IMR-90 (cell line): ENCODE measurements around the gene PIK3C3. TPM values are rescaled to one million over a fixed set of nuclear protein-coding genes. Genes with fewer than 3 reads are reported as not detected.

ENCODE experiments used
- ATAC-seq: fragments of 200-7000 bp; cut with Tn5 transposase; 2 replicates; pipeline ENCODE4 v1.9.1; 2020; ENCODE audit warnings: low read depth, mild to moderate bottlenecking, moderate library complexity
- BruUV-seq: library from RNA; stranded (reverse); fragments of 400-500 nt; replicated peaks from 2 replicates; lab custom pipeline; 2021; lab: Mats Ljungman, UMichigan
- CTCF ChIA-PET: fragments of 300-600 bp; formaldehyde crosslinking; extraction: SDS; loops from one replicate; lab custom pipeline; 2021; ENCODE audit warnings: antibody characterized with exemption; lab: Yijun Ruan, JAX
- POLR2A ChIA-PET: fragments of 300-600 bp; sonication (Branson Sonifier 250); formaldehyde crosslinking; loops from one replicate; lab custom pipeline; 2022; ENCODE audit warnings: antibody characterized with exemption; ENCODE audit not compliant: unreplicated experiment; lab: Charles Lee
- DNase-seq: peaks from one replicate; pipeline ENCODE4 v3.0.0; 2013
- H2AFZ ChIP-seq: replicated peaks from 2 replicates; pipeline ENCODE3; 2013; ENCODE audit warnings: low read length, mild to moderate bottlenecking; ENCODE audit not compliant: poor library complexity
- H2AK5ac ChIP-seq: 2 replicates; pipeline ENCODE4 v1.6.1; 2013; ENCODE audit warnings: low read depth, low read length, inconsistent platforms
- H2AK9ac ChIP-seq: replicated peaks from 2 replicates; pipeline ENCODE3; 2013; ENCODE audit warnings: mild to moderate bottlenecking, low read depth, low read length, moderate library complexity; ENCODE audit not compliant: poor library complexity
- H2BK120ac ChIP-seq: 2 replicates; pipeline ENCODE4 v1.6.1; 2013; ENCODE audit warnings: low read depth, low read length, inconsistent platforms
- H2BK15ac ChIP-seq: 3 replicates; pipeline ENCODE4 v1.6.1; 2013; ENCODE audit warnings: low read depth, low read length, inconsistent platforms
- H2BK20ac ChIP-seq: 2 replicates; pipeline ENCODE4 v1.6.1; 2013; ENCODE audit warnings: low read depth, mild to moderate bottlenecking, inconsistent platforms, low read length, moderate library complexity
- H2BK5ac ChIP-seq: 2 replicates; pipeline ENCODE4 v1.6.1; 2013; ENCODE audit warnings: mild to moderate bottlenecking, low read depth, low read length, inconsistent platforms; ENCODE audit not compliant: poor library complexity, severe bottlenecking
- H3K14ac ChIP-seq: replicated peaks from 2 replicates; pipeline ENCODE4 v1.6.1; 2013; ENCODE audit warnings: low read depth, low read length, inconsistent platforms
- H3K18ac ChIP-seq: 2 replicates; pipeline ENCODE4 v1.6.1; 2013; ENCODE audit warnings: low read depth, low read length, control low read depth
- H3K23ac ChIP-seq: 2 replicates; pipeline ENCODE4 v1.6.1; 2013; ENCODE audit warnings: low read depth, low read length, inconsistent platforms
- H3K27ac ChIP-seq: 2 replicates; pipeline ENCODE4 v1.5.1; 2013; ENCODE audit warnings: mild to moderate bottlenecking, control low read depth, low read length; ENCODE audit not compliant: insufficient read depth
- H3K27me3 ChIP-seq: 2 replicates; pipeline ENCODE4 v1.6.1; 2013; ENCODE audit warnings: low read length; ENCODE audit not compliant: control insufficient read depth, insufficient read depth
- H3K36me3 ChIP-seq: 2 replicates; pipeline ENCODE4 v1.6.1; 2013; ENCODE audit warnings: low read length, mixed read lengths; ENCODE audit not compliant: control insufficient read depth, insufficient read depth
- H3K4ac ChIP-seq: 2 replicates; pipeline ENCODE4 v1.6.1; 2013; ENCODE audit warnings: low read depth, low read length, inconsistent platforms
- H3K4me1 ChIP-seq: 2 replicates; pipeline ENCODE4 v1.6.1; 2013; ENCODE audit warnings: low read length, mixed read lengths; ENCODE audit not compliant: control insufficient read depth, insufficient read depth
- H3K4me2 ChIP-seq: 2 replicates; pipeline ENCODE4 v1.6.1; 2013; ENCODE audit warnings: low read depth, mild to moderate bottlenecking, control low read depth, low read length, moderate library complexity
- H3K4me3 ChIP-seq: 2 replicates; pipeline ENCODE4 v1.5.1; 2013; ENCODE audit warnings: low read depth, mild to moderate bottlenecking, control low read depth, low read length, moderate library complexity; ENCODE audit not compliant: insufficient read depth
- H3K56ac ChIP-seq: 2 replicates; pipeline ENCODE4 v1.6.1; 2013; ENCODE audit warnings: low read length, inconsistent platforms; ENCODE audit not compliant: insufficient read depth; ENCODE audit errors: extremely low read depth
- H3K79me1 ChIP-seq, 2 experiments: 2 replicates each; pipeline ENCODE4 v1.6.1; 2013; ENCODE audit warnings: low read length in 2 of 2, inconsistent platforms in 1 of 2, low read depth in 1 of 2
- H3K9ac ChIP-seq: 2 replicates; pipeline ENCODE4 v1.6.1; 2013; ENCODE audit warnings: low read depth, low read length, control low read depth
- H3K9me1 ChIP-seq: 2 replicates; pipeline ENCODE4 v1.6.1; 2013; ENCODE audit warnings: low read length, inconsistent platforms; ENCODE audit not compliant: insufficient read depth
- H3K9me3 ChIP-seq: 2 replicates; pipeline ENCODE4 v1.6.1; 2013; ENCODE audit warnings: low read length; ENCODE audit not compliant: control insufficient read depth, insufficient read depth
- H4K20me1 ChIP-seq: 2 replicates; pipeline ENCODE4 v1.6.1; 2013; ENCODE audit warnings: low read length, inconsistent platforms; ENCODE audit not compliant: insufficient read depth
- H4K5ac ChIP-seq: 2 replicates; pipeline ENCODE4 v1.6.1; 2013; ENCODE audit warnings: mild to moderate bottlenecking, low read depth, low read length, control low read depth
- H4K8ac ChIP-seq, 2 experiments: 2 replicates each; pipeline ENCODE4 v1.6.1; 2013; ENCODE audit warnings: low read depth in 2 of 2, low read length in 2 of 2, control low read depth in 1 of 2, inconsistent platforms in 1 of 2
- H4K91ac ChIP-seq: 2 replicates; pipeline ENCODE4 v1.6.1; 2013; ENCODE audit warnings: low read depth, low read length, inconsistent platforms; ENCODE audit not compliant: insufficient read depth
- BHLHE40 ChIP-seq: fragments of 150-350 bp; IDR thresholded peaks from 2 replicates; pipeline ENCODE4 v1.6.1; 2016; ENCODE audit warnings: mild to moderate bottlenecking, low read depth, low read length
- CEBPB ChIP-seq: IDR thresholded peaks from 2 replicates; pipeline ENCODE4 v1.6.1; 2012; ENCODE audit warnings: low read depth, low read length, improper control_type of control experiment
- CHD1 ChIP-seq: IDR thresholded peaks from 2 replicates; pipeline ENCODE4 v1.6.1; 2012; ENCODE audit warnings: low read depth, low read length, improper control_type of control experiment
- FOS ChIP-seq: fragments of 150-350 bp; IDR thresholded peaks from 2 replicates; pipeline ENCODE4 v1.6.1; 2016; ENCODE audit warnings: low read depth, low read length
- MAFK ChIP-seq: IDR thresholded peaks from 2 replicates; pipeline ENCODE4 v1.6.1; 2012; ENCODE audit warnings: low read depth, low read length, improper control_type of control experiment
- MAZ ChIP-seq: IDR thresholded peaks from 2 replicates; pipeline ENCODE4 v1.6.1; 2012; ENCODE audit warnings: low read depth, mild to moderate bottlenecking, low read length, improper control_type of control experiment, moderate library complexity, borderline replicate concordance
- MXI1 ChIP-seq: IDR thresholded peaks from 2 replicates; pipeline ENCODE4 v1.6.1; 2012; ENCODE audit warnings: low read depth, mild to moderate bottlenecking, low read length, moderate library complexity, borderline replicate concordance
- NFE2L2 ChIP-seq: fragments of 150-350 bp; IDR thresholded peaks from 2 replicates; pipeline ENCODE4 v1.6.1; 2016; ENCODE audit warnings: low read depth, mild to moderate bottlenecking, low read length
- POLR2A ChIP-seq: IDR thresholded peaks from 2 replicates; pipeline ENCODE4 v1.6.1; 2012; ENCODE audit warnings: mild to moderate bottlenecking, low read depth, low read length
- RAD21 ChIP-seq: IDR thresholded peaks from 2 replicates; pipeline ENCODE4 v1.6.1; 2012; ENCODE audit warnings: low read length, improper control_type of control experiment
- RCOR1 ChIP-seq: IDR thresholded peaks from 2 replicates; pipeline ENCODE4 v1.6.1; 2012; ENCODE audit warnings: mild to moderate bottlenecking, low read length, improper control_type of control experiment; ENCODE audit not compliant: insufficient replicate concordance
- RFX5 ChIP-seq: IDR thresholded peaks from 2 replicates; pipeline ENCODE4 v1.8.0; 2012; ENCODE audit warnings: low read depth, mild to moderate bottlenecking, low read length, moderate library complexity
- SMC3 ChIP-seq: fragments of 150-350 bp; IDR thresholded peaks from 2 replicates; pipeline ENCODE4 v1.6.1; 2016; ENCODE audit warnings: low read depth, mild to moderate bottlenecking, antibody characterized with exemption, low read length, moderate library complexity
- dilution Hi-C: fragments of 300-500 bp; cut with HindIII; formaldehyde crosslinking; loops from one replicate; pipeline ENCODE4 v1.14.3; 2018; ENCODE audit warnings: low sequenced_read_pairs; ENCODE audit not compliant: unreplicated experiment
- in situ Hi-C: fragments of 300-500 bp; cut with MboI; formaldehyde crosslinking; loops from 3 replicates; pipeline ENCODE4 v1.14.3; 2019; ENCODE audit warnings: low sequenced_read_pairs, inconsistent platforms, mixed read lengths
- intact Hi-C: fragments of 100-400 bp; cut with micrococcal nuclease; formaldehyde crosslinking; loops from 2 replicates; pipeline ENCODE4 v1.10.0; 2022
- polyA plus RNA-seq, 3 experiments: library from polyadenylated mRNA; depleted of rRNA; stranded (reverse); fragments of >200 nt; gene quantifications; 2 replicates each; pipeline ENCODE4 v1.2.3, GENCODE V29; 2012; ENCODE audit warnings: low replicate concordance in 1 of 3
- total RNA-seq: library from RNA; depleted of rRNA; stranded (reverse); fragments of >200 nt; gene quantifications from 2 replicates; pipeline ENCODE4 v1.2.3, GENCODE V29; 2012
- TF ChIP-seq, protein P1 (sequence below): fragments of 150-350 bp; IDR thresholded peaks from 2 replicates; pipeline ENCODE4 v1.6.1; 2017; ENCODE audit warnings: mild to moderate bottlenecking, antibody characterized with exemption, low read length, low read depth
- TF ChIP-seq, protein P2 (sequence below): conservative IDR thresholded peaks from 2 replicates; pipeline ENCODE4 v1.5.1; 2012; ENCODE audit warnings: mild to moderate bottlenecking, low read depth, low read length, improper control_type of control experiment
- TF ChIP-seq, protein P3 (sequence below): fragments of 150-350 bp; IDR thresholded peaks from 2 replicates; pipeline ENCODE4 v1.6.1; 2016; ENCODE audit warnings: low read depth, mild to moderate bottlenecking, low read length, moderate library complexity, borderline replicate concordance

PIK3C3 gene
- total and polyA plus RNA-seq, 2 of the 4 experiments (the other 2 are of a cell fraction): 41.2 to 57.2 TPM

DNA sequence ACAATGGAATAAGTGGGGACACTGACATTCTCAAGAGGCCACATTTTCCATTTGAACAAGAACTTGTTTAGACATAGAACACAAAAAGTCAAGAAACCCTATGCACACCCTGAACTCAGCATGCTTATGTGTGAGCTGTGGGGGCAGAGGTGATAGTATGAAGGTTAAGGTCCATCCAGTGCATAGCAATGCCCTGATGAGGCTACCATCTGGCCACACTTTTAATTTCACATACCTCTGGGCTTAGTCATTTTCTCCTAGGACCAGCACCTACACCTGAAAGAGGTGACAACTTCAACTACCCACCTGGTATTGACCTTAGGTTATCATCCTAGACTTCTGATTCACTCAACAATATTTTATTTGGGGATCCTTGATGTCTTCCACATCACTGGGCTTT, 139.8 kb downstream of the PIK3C3 start:
- H2AK9ac ChIP-seq: no peak overlapping the region
- H2BK15ac ChIP-seq: no peak overlapping the region
- TF ChIP-seq RFX5 (no peak), CEBPB (no peak), NFE2L2 (no peak), CHD1 (no peak), RCOR1 (no peak), MAFK (no peak), FOS (no peak), MAZ (no peak), BHLHE40 (no peak), POLR2A (no peak), MXI1 (no peak), SMC3 (no peak), RAD21 (no peak)
- TF ChIP-seq, protein P1, sequence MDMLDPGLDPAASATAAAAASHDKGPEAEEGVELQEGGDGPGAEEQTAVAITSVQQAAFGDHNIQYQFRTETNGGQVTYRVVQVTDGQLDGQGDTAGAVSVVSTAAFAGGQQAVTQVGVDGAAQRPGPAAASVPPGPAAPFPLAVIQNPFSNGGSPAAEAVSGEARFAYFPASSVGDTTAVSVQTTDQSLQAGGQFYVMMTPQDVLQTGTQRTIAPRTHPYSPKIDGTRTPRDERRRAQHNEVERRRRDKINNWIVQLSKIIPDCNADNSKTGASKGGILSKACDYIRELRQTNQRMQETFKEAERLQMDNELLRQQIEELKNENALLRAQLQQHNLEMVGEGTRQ: no peak
- TF ChIP-seq, protein P2, sequence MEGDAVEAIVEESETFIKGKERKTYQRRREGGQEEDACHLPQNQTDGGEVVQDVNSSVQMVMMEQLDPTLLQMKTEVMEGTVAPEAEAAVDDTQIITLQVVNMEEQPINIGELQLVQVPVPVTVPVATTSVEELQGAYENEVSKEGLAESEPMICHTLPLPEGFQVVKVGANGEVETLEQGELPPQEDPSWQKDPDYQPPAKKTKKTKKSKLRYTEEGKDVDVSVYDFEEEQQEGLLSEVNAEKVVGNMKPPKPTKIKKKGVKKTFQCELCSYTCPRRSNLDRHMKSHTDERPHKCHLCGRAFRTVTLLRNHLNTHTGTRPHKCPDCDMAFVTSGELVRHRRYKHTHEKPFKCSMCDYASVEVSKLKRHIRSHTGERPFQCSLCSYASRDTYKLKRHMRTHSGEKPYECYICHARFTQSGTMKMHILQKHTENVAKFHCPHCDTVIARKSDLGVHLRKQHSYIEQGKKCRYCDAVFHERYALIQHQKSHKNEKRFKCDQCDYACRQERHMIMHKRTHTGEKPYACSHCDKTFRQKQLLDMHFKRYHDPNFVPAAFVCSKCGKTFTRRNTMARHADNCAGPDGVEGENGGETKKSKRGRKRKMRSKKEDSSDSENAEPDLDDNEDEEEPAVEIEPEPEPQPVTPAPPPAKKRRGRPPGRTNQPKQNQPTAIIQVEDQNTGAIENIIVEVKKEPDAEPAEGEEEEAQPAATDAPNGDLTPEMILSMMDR: no peak
- TF ChIP-seq, protein P3, sequence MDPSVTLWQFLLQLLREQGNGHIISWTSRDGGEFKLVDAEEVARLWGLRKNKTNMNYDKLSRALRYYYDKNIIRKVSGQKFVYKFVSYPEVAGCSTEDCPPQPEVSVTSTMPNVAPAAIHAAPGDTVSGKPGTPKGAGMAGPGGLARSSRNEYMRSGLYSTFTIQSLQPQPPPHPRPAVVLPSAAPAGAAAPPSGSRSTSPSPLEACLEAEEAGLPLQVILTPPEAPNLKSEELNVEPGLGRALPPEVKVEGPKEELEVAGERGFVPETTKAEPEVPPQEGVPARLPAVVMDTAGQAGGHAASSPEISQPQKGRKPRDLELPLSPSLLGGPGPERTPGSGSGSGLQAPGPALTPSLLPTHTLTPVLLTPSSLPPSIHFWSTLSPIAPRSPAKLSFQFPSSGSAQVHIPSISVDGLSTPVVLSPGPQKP: no peak
- no peak overlapping the region for H3K23ac ChIP-seq
- no peaks in the 10 kb centered on the region for H3K36me3 ChIP-seq
- ATAC-seq (no peak), DNase-seq (no peak)
- H2AFZ ChIP-seq: no peak overlapping the region
- no peak overlapping the region for H2BK5ac ChIP-seq
- no peak overlapping the region for H3K27ac ChIP-seq
- dilution Hi-C loops: no loop called here
- ChIA-PET CTCF (no interaction called here), POLR2A (no interaction called here)
- no peaks in the 10 kb centered on the region for H3K4me1 ChIP-seq
- H4K20me1 ChIP-seq: no peaks in the 10 kb centered on the region
- H3K9me1 ChIP-seq: no peaks in the 10 kb centered on the region
- H4K8ac ChIP-seq: no peak overlapping the region
- no peak overlapping the region for H3K18ac ChIP-seq
- no peak overlapping the region for H2AK5ac ChIP-seq
- BruUV-seq: no TSS peak
- H3K4me2 ChIP-seq: no peak overlapping the region
- H4K5ac ChIP-seq: no peak overlapping the region
- in situ Hi-C loops: no loop called here
- H3K9ac ChIP-seq: no peak overlapping the region
- no peak overlapping the region for H3K14ac ChIP-seq
- no peak overlapping the region for H3K4me3 ChIP-seq
- H3K56ac ChIP-seq: no peak overlapping the region
- intact Hi-C loops: no loop called here
- H3K9me3 ChIP-seq: no peaks in the 10 kb centered on the region
- no peak overlapping the region for H2BK120ac ChIP-seq
- H3K4ac ChIP-seq: no peak overlapping the region
- no peaks in the 10 kb centered on the region for H3K27me3 ChIP-seq
- H4K91ac ChIP-seq: no peak overlapping the region
- H3K79me1 ChIP-seq: no peaks in the 10 kb centered on the region
- no peak overlapping the region for H2BK20ac ChIP-seq
